KMS-11 (cell line): ENCODE results near the gene GRAMD4.

ENCODE experiments used
- H2AFZ ChIP-seq: fragments of 200-600 bp; sonication (generic); 2 replicates; pipeline ENCODE4 v1.6.1; 2016; ENCODE audit warnings: antibody characterized with exemption, mixed run types, low read depth
- H3K27ac ChIP-seq: fragments of 200-600 bp; sonication (generic); 2 replicates; pipeline ENCODE4 v1.6.1; 2016; ENCODE audit warnings: mild to moderate bottlenecking, mixed run types
- H3K27me3 ChIP-seq: fragments of 200-600 bp; sonication (generic); 2 replicates; pipeline ENCODE4 v1.6.1; 2017; ENCODE audit warnings: mild to moderate bottlenecking, low read depth, mixed run types, moderate library complexity; ENCODE audit not compliant: insufficient read depth
- H3K36me3 ChIP-seq: fragments of 200-600 bp; sonication (generic); 2 replicates; pipeline ENCODE4 v1.6.1; 2017; ENCODE audit warnings: mild to moderate bottlenecking, mixed run types; ENCODE audit not compliant: insufficient read depth
- H3K4me1 ChIP-seq: fragments of 200-600 bp; sonication (generic); 2 replicates; pipeline ENCODE4 v1.6.1; 2016; ENCODE audit warnings: mild to moderate bottlenecking, low read depth, mixed run types; ENCODE audit not compliant: poor library complexity, severe bottlenecking
- H3K4me2 ChIP-seq: fragments of 200-600 bp; sonication (generic); 2 replicates; pipeline ENCODE4 v1.7.0; 2016; ENCODE audit warnings: mild to moderate bottlenecking, mixed run types
- H3K4me3 ChIP-seq: fragments of 200-600 bp; sonication (generic); IDR thresholded peaks from 2 replicates; pipeline ENCODE4 v1.6.1; 2017; ENCODE audit warnings: low read depth, low read length, mixed read lengths; ENCODE audit not compliant: insufficient read depth
- H3K79me2 ChIP-seq: fragments of 200-600 bp; sonication (generic); 2 replicates; pipeline ENCODE4 v1.6.1; 2016; ENCODE audit warnings: low read depth, mixed run types; ENCODE audit not compliant: insufficient read depth
- H3K9ac ChIP-seq: fragments of 200-600 bp; sonication (generic); 2 replicates; pipeline ENCODE4 v1.6.1; 2016; ENCODE audit warnings: mild to moderate bottlenecking, mixed run types
- H4K20me1 ChIP-seq: fragments of 200-600 bp; sonication (generic); 2 replicates; pipeline ENCODE4 v1.6.1; 2016; ENCODE audit warnings: mild to moderate bottlenecking, mixed run types; ENCODE audit not compliant: insufficient read depth
- CTCF ChIP-seq: fragments of 200-600 bp; sonication (generic); conservative IDR thresholded peaks from 2 replicates; pipeline ENCODE4 v1.6.1; 2017; ENCODE audit warnings: low read depth, mild to moderate bottlenecking, antibody characterized with exemption, low read length, moderate library complexity, mixed read lengths

The GRAMD4 gene

GRCh38 chr22:46589871-46590271 lies 30.3 kb upstream of the GRAMD4 start:
- no peaks in the 10 kb centered on the region for H4K20me1 ChIP-seq
- no peak overlapping the region for H2AFZ ChIP-seq
- H3K4me1 ChIP-seq = no peaks in the 10 kb centered on the region
- no peaks in the 10 kb centered on the region for H3K27me3 ChIP-seq
- TF ChIP-seq CTCF = no peak
- H3K36me3 ChIP-seq = no peaks in the 10 kb centered on the region
- no peak overlapping the region for H3K4me2 ChIP-seq
- no peak overlapping the region for H3K4me3 ChIP-seq
- H3K79me2 ChIP-seq = no peaks in the 10 kb centered on the region
- H3K27ac ChIP-seq = no peak overlapping the region
- H3K9ac ChIP-seq = no peak overlapping the region

GRCh38 chr22:46590334-46590733 lies 29.9 kb upstream of the GRAMD4 start:
- no peak overlapping the region for H3K27ac ChIP-seq
- H3K4me2 ChIP-seq = no peak overlapping the region
- H4K20me1 ChIP-seq = no peaks in the 10 kb centered on the region
- TF ChIP-seq CTCF = no peak
- no peaks in the 10 kb centered on the region for H3K79me2 ChIP-seq
- no peaks in the 10 kb centered on the region for H3K4me1 ChIP-seq
- H2AFZ ChIP-seq = no peak overlapping the region
- no peak overlapping the region for H3K4me3 ChIP-seq
- H3K27me3 ChIP-seq = no peaks in the 10 kb centered on the region
- H3K36me3 ChIP-seq = no peaks in the 10 kb centered on the region
- no peak overlapping the region for H3K9ac ChIP-seq

GRCh38 chr22:46591930-46592329 lies 28.3 kb upstream of the GRAMD4 start:
- TF ChIP-seq CTCF = no peak
- H3K4me2 ChIP-seq = no peak overlapping the region
- H2AFZ ChIP-seq = no peak overlapping the region
- H3K9ac ChIP-seq = no peak overlapping the region
- no peaks in the 10 kb centered on the region for H4K20me1 ChIP-seq
- H3K36me3 ChIP-seq = no peaks in the 10 kb centered on the region
- no peak overlapping the region for H3K27ac ChIP-seq
- H3K4me3 ChIP-seq = no peak overlapping the region
- H3K27me3 ChIP-seq = no peaks in the 10 kb centered on the region
- H3K79me2 ChIP-seq = no peaks in the 10 kb centered on the region
- no peaks in the 10 kb centered on the region for H3K4me1 ChIP-seq

GRCh38 chr22:46592390-46592872 lies 27.8 kb upstream of the GRAMD4 start:
- H3K36me3 ChIP-seq = no peaks in the 10 kb centered on the region
- H3K9ac ChIP-seq = no peak overlapping the region

More at GRCh38 chr22:46592390-46592872, 27.8 kb upstream of the GRAMD4 start:
- Histone ChIP-seq H2AFZ (no peak overlapping the region), H3K27ac (no peak overlapping the region), H3K27me3 (no peaks in the 10 kb centered on the region), H3K4me1 (no peaks in the 10 kb centered on the region), H3K4me3 (no peak overlapping the region), H3K79me2 (no peaks in the 10 kb centered on the region), H3K4me2 (no peak overlapping the region), H4K20me1 (no peaks in the 10 kb centered on the region)
- no peak for TF ChIP-seq CTCF
